ENCODE results near the gene CRIP2. TPM values are rescaled to one million over a fixed set of nuclear protein-coding genes. Genes with fewer than 3 reads are reported as not detected.

Gene CRIP2
- total and polyA plus RNA-seq, 2 of the 4 experiments (the other 2 are of a cell fraction) = 18.1 to 123 TPM

- no peak overlapping the region for H3K4me3 ChIP-seq (ENCODE audit: insufficient read depth, low read depth, low read length)
- ChIA-PET POLR2A (ENCODE audit: unreplicated experiment) (no interaction called here), CTCF (no interaction called here)
- dilution Hi-C loops (cut with HindIII; ENCODE audit: low sequenced_read_pairs, unreplicated experiment) (no loop called here), intact Hi-C loops (cut with micrococcal nuclease) (no loop called here), in situ Hi-C loops (cut with MboI; ENCODE audit: low sequenced_read_pairs) (no loop called here)
- no peak overlapping the region for H3K18ac ChIP-seq (ENCODE audit: low read depth, low read length)
- peaks cover 2% of the 10 kb centered on the region; the same call in 1 of the 2 replicates for H3K9me1 ChIP-seq (ENCODE audit: insufficient read depth, low read length)
- BruUV-seq (replicated peaks) = no TSS peak
- no peak overlapping the region for H4K91ac ChIP-seq (ENCODE audit: insufficient read depth, low read depth, low read length)
- H3K4me2 ChIP-seq (ENCODE audit: low read depth, low read length) = no peak overlapping the region
- no peak overlapping the region for H3K23ac ChIP-seq (ENCODE audit: low read depth, low read length)
- DNase-seq = no peak
- peaks cover under 1 to 53% of the 10 kb centered on the region in 2 experiments for H3K79me1 ChIP-seq (ENCODE audit: low read depth in 1 of 2, low read length in 2 of 2)
- H2BK15ac ChIP-seq (ENCODE audit: low read depth, low read length) = no peak overlapping the region
- peaks cover 11% of the 10 kb centered on the region for H3K4me1 ChIP-seq (ENCODE audit: control insufficient read depth, insufficient read depth, low read length)
- no peak overlapping the region for H3K4ac ChIP-seq (ENCODE audit: low read depth, low read length)
- no peak overlapping the region for H4K5ac ChIP-seq (ENCODE audit: low read depth, low read length)
- no peak overlapping the region for H4K8ac ChIP-seq (ENCODE audit: low read depth in 2 of 2, low read length in 2 of 2)
- no peak overlapping the region for H2AK5ac ChIP-seq (ENCODE audit: low read depth, low read length)
- TF ChIP-seq SMC3 (IDR thresholded peaks at IDR 0.05; ENCODE audit: low read depth, low read length) = no peak
- TF ChIP-seq, protein P1, sequence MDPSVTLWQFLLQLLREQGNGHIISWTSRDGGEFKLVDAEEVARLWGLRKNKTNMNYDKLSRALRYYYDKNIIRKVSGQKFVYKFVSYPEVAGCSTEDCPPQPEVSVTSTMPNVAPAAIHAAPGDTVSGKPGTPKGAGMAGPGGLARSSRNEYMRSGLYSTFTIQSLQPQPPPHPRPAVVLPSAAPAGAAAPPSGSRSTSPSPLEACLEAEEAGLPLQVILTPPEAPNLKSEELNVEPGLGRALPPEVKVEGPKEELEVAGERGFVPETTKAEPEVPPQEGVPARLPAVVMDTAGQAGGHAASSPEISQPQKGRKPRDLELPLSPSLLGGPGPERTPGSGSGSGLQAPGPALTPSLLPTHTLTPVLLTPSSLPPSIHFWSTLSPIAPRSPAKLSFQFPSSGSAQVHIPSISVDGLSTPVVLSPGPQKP (IDR thresholded peaks at IDR 0.05; ENCODE audit: borderline replicate concordance, low read depth, low read length) = no peak
- TF ChIP-seq RCOR1 (IDR thresholded peaks at IDR 0.05; ENCODE audit: insufficient replicate concordance, low read length) = no peak
- no peak for TF ChIP-seq MAFK (IDR thresholded peaks at IDR 0.05; ENCODE audit: low read depth, low read length)
- TF ChIP-seq NFE2L2 (IDR thresholded peaks at IDR 0.05; ENCODE audit: low read depth, low read length) = no peak
- TF ChIP-seq MXI1 (IDR thresholded peaks at IDR 0.05; ENCODE audit: borderline replicate concordance, low read depth, low read length) = no peak
- no peak overlapping the region for H3K56ac ChIP-seq (ENCODE audit: extremely low read depth, insufficient read depth, low read length)
- no peak overlapping the region for H2BK5ac ChIP-seq (ENCODE audit: low read depth, low read length, poor library complexity, severe bottlenecking)
- no peaks in the 10 kb centered on the region for H3K27me3 ChIP-seq (ENCODE audit: control insufficient read depth, insufficient read depth, low read length)
- ATAC-seq (ENCODE audit: low read depth) = no peak
- 99% methylated on average over 9 of the region's 12 CpGs; no CpG with 5 or more reads in 1 of the 2 experiments for WGBS, 2 experiments (ENCODE audit: extremely low coverage in 2 of 2, insufficient read length in 1 of 2)
- no peak overlapping the region for H3K27ac ChIP-seq (ENCODE audit: insufficient read depth, low read length)
- no peaks in the 10 kb centered on the region for H3K9me3 ChIP-seq (ENCODE audit: control insufficient read depth, insufficient read depth, low read length)
- H2BK120ac ChIP-seq (ENCODE audit: low read depth, low read length) = no peak overlapping the region
- no peak overlapping the region for H3K14ac ChIP-seq (replicated peaks; ENCODE audit: low read depth, low read length)
- no peak overlapping the region for H2BK20ac ChIP-seq (ENCODE audit: low read depth, low read length)
- H3K36me3 ChIP-seq (ENCODE audit: control insufficient read depth, insufficient read depth, low read length) = peaks cover 17% of the 10 kb centered on the region
- no peak overlapping the region for H2AFZ ChIP-seq (replicated peaks; ENCODE audit: low read length, poor library complexity)
- no peak overlapping the region for H2AK9ac ChIP-seq (replicated peaks; ENCODE audit: low read depth, low read length, poor library complexity)
- H3K9ac ChIP-seq (ENCODE audit: low read depth, low read length) = no peak overlapping the region
- H4K20me1 ChIP-seq (ENCODE audit: insufficient read depth, low read length) = peaks cover 70% of the 10 kb centered on the region
These were observed 49.8 kb upstream of the CRIP2 start for GRCh38 chr14:105424861-105425260.
